CD4-positive, alpha-beta T cell treated with Interleukin-21 for 1 hour (primary cell): ENCODE measurements around the gene GDI2.
"Not testable (repeated sequence)": the region's sequence is repeated elsewhere in the genome, so short reads cannot be mapped to it uniquely, and the experiment has no call there.

Source experiments
- DNase-seq: peaks from one replicate; pipeline ENCODE4 v3.0.0-alpha.2; 2020

The GDI2 gene

DNA sequence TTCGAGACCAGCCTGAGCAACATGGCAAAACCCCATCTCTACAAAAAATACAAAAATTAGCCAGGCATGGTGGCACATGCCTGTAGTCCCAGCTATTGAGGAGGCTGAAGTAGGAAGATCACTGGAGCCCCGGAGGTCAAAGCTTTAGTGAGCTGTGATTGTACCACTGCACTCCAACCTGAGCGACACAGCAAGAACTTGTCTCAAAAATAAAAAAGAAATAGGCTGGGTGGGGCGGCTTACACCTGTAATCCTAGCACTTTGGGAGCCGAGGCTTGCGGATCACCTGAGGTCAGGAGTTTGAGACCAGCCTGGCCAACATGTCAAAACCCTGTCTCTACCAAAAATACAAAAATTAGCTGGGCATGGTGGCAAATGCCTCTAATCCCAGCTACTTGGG, 13.3 kb upstream of the GDI2 start:
- DNase-seq = not testable (repeated sequence)

DNA sequence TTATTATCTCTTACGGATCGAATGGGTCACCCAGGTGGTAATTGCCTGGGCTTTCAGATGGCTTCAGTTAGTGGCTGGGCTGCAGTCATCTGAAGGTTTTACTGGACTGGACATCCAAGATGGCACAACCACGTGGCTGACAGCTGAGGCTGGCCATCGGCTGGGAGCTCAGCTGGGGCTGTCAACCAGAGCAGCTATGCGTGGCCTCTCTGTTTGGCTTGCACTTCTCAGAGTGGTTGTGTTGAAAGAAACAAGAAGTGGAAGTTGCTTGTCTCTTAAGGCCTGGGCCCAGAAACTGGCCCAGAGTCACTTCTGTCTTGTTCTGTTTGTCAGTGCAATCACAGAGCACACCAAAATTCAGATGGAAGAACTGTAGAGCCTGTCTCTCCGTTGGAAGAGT, 5.7 kb upstream of the GDI2 start:
- DNase-seq = no peak

- DNase-seq = no peak
Observed at GRCh38 chr10:5818048-5818331, 4.8 kb upstream of the GDI2 start.

DNA sequence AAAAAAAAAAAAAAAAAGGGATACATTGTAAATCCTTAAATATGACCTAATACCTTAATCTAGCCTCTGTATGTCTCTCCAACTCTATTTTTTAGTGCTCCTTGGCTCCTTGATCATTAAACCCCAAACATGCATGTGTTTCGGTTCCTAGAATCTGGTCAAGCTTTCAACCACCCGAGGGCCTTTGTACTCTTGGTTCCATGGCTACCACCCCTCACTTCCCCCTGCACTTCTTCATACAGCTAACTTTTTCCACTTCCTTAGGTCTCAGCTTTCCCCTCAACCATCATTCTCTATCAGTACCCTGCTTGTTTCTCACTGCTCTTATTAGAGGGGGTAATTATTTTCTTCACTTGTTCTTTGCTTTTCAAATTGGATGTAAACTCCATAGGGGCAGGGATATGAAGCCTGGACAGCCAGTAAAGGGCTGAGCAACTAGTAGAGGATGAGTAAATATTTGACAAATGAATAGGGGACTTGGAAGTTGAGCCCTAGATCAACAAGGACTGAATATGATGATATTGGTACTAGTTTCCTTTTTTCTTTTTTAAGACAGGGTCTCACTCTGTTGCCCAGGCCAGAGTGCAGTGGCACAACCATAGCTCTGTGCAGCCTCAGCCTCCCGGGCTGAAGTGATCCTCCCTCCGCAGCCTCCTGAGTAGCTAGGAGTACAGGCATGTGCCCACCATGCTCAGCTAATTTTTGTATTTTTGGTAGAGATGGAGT, 4.3 kb upstream of the GDI2 start:
- peak; percentile 14 for DNase-seq

DNA sequence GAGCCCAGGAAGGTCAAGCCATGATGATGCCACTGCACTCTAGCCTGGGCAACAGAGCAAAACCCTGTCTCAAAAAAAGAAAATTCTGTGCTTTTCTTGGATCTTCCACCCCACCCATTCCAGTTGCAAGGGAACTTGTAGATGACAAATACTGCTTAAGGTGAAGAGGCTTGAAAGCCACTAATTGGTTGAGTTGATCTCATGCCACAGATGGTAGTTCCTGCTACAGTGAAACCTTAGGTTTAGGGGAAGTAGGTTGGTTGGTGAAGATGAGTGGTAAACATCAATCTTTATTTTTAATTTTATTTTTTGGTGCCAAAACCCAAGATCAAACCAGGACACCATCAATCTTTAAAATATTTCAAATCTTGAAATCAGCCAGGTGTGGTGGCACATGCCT, 2.9 kb upstream of the GDI2 start:
- no peak for DNase-seq

DNA sequence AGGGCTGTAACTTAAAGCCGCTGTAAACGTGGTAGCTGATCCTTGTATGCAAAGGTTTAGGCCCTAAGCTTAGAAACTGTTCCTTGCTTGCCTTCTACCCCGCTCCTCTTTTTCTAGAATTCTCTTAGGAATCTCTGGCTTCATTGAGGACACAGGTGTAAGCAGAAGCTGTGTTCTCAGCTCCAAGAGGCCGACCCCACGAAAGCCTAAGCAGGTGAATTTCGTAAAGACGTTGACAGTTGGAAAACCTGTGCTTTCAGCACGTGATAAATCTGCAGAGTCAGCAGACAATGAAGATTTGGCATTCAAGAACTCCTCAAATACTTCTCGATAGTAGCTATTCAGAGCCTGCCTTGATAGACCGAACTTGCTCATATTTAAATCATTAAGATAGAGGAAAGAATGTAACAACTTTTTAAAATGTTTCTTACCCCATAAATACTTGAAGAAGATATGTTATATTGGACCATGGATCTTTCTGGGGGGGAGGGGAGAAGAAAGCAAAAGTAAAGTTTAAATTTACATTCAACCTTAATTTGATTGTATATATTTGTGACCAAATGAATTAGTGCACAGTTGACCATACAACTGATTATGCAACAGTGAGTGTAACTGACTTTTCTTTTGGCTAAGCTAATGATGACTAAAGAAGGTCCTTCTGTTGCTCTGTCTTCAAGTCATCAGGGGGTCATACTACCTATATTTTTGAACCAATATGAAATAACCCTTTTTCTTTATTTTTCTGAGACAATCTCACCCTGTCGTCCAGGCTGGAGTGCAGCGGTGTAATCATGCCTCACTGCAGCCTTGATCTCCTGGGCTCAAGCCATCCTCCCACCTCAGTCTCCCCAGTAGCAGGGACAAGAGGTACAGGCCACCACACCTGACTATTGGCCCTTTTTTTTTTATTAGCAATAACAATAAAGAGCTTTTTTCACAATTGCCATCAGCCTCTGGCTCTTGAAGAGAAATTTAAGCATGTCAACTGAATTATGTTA, 1.2 kb upstream of the GDI2 start:
- DNase-seq = no peak

GRCh38 chr10:5813091-5813340, 218 bp downstream of the GDI2 start:
- DNase-seq = no peak

DNA sequence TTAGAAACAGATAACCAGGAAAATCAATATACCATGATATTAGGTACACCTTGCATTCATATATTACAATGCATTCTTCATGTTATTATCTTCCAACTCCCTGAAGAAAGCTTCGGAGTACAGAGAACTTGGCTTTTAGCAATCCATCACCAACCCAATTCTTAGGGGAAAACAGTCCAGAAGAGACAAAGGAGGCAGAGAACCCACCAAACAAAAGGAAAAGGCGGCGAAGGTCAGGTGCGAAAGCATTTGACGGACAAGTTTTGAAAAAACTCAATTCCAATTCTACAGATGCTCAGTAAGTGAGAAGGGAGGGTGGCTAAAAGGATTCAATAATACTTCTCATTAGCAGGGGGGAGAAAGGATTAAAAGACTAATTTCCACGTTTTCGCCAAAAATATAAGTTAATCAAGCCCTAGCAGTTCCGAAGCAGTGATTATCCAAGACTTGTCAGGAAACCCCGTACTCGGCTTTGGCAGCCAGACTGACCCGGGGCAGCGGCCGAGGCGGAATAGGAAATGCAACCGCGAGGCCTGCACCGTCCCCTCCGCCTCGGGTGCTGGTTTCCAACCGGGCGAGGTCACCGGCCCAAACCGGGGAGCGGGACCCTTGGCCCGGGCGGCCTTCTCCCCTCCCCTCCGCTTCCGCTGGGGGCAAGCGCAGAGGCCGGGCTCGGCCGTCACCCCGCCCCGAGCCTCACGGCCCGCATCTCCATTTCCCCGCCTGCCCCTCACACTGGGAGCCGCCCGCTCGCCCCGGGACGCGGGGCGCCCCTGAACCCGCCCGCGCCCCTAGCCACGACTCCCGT, 747 bp downstream of the GDI2 start:
- peak; percentile 49 for DNase-seq

GRCh38 chr10:5811387-5811821, 1.8 kb downstream of the GDI2 start:
- DNase-seq = no peak

DNA sequence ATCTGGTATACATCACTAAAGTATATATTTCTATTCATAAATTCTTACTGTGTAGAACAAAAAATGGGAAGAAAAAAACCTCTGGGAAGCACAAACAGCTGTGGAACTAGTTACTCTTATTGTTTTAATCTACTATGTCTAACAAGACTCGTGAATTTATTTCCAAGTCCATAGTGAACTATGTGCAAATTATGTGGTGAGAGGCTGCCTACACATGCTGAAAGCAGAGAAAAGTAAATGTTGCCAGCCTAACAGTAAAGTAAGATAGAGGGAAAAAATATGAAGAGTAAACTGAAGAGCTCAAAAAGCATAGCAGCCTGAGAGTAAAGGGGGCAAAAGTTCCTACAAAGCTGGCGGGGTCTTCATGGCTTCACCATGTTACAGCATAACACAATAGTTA, 3.0 kb downstream of the GDI2 start:
- no peak for DNase-seq

DNA sequence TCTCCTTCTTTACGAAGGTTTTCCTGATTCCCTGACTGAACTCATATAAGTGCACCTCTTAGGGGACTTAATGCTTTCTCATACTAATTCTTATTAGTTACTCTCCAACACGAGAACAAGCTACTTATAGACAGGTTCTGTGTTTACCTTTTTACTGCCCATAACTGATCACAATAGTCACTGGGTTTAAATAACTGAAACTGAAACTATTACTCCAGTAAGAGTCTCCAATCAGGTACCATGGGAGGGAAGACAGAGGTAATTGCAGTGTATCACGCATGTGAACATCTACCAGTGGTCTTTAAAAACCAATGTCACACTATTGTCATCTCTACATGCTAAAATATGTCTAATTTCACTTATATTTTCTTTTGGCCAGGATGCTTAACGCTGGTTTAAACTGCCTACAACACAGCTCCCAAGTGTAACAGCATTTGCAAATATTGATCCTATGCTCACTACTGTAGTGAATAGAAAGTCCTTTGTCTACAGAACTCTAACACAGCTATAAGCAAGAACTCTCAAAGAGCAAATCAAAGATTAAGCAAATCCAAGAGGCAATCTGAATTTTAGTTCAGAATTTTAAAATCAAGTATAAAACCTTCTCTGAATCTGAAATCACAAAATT, 3.6 kb downstream of the GDI2 start:
- DNase-seq = peak; percentile 41

- DNase-seq = not testable (repeated sequence)
Observed at GRCh38 chr10:5808783-5809392, 4.3 kb downstream of the GDI2 start.

- DNase-seq = no peak
Observed at GRCh38 chr10:5806745-5807144, 6.5 kb downstream of the GDI2 start.

DNA sequence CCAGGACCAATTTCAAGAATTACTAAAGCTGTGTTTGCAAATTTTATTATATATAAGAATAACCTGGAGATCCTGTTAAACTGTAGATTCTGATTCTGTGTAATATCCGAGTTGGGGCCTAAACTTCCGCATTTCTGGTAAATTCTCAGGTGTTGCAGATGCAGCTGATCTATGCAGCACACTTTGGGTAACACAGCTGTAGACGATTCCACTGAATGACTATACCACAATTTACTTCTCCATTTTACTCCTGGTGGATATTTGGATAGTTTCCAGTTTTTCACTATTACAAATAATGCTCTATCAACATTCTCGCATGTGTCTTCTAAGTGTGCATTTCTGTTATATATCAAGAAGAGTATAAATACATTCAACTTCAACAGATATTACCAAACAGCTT, 7.5 kb downstream of the GDI2 start:
- DNase-seq = no peak

GRCh38 chr10:5805260-5805659, 8.0 kb downstream of the GDI2 start:
- no peak for DNase-seq

DNA sequence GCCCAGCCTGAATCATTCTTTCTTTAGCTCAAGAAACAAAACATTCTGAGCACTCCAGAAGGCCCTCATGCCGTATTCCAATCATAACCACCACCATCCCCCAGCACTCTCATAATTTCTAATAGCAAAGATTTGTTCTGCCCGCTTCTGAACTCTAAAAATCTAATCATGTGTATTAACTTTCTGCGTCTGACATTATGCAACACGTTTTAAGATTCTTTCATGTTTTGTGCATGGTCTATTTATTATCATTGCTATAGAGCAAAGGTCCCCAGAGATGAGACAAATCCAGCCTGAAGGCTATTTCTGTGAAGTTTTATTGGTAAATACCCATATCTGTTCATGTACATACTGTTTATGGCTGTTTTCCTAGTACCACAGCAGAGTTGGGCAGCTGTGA, 8.8 kb downstream of the GDI2 start:
- DNase-seq = no peak

DNA sequence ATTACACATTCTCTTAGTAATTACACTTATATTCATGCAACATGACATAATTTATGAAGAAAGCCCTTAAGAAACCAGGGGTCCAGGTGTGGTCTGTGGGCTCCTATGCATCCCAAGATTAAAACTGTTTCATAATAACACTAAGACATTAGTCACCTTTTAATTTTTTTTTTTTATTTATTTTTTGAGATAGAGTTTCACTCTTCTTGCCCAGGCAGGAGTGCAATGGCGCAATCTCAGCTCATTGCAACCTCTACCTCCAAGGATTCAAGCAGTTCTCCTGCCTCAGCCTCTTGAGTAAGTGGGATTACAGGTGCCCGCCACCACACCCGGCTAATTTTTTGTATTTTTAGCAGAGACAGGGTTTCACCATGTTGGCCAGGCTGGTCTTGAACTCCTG, 12.5 kb downstream of the GDI2 start:
- DNase-seq = no peak

DNA sequence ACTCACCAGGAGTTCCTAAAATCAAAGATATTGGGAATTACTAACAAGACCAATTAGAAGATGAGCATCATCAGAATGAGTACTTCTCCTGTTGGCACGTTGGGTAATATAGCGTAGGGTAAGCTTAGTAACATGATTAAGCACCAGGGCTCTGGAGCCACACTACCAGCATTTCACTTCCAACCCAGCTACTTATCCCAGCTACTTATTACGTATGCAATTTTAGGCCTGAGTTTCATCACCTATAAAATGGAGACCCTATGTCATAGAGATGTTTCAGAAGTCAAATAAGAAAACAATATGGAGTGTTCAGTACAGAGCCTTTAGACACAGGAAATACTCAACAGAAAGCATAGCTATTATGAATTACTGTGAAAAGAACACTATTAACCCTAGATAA, 19.0 kb downstream of the GDI2 start:
- no peak for DNase-seq

DNA sequence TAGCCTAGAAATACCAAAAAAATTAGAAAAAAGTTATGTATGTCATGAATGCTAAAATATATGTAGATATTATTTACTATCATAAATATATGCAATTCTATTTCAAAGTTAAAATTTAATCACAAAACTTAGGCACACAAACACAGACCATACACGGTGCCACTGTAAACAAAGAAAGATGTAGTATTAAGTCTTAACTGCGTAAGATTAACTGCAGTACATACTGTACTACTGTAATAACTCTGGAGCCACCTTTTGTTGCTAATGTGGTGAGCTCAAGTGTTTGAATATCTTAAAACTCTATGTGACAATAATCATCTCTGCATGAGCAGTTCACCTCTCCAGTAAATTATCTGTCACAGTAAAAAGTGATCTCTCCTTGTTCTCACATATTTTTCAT, 23.6 kb downstream of the GDI2 start:
- DNase-seq = no peak

GRCh38 chr10:5788969-5789368, 24.3 kb downstream of the GDI2 start:
- no peak for DNase-seq

GRCh38 chr10:5783300-5783699, 29.9 kb downstream of the GDI2 start:
- no peak for DNase-seq

DNA sequence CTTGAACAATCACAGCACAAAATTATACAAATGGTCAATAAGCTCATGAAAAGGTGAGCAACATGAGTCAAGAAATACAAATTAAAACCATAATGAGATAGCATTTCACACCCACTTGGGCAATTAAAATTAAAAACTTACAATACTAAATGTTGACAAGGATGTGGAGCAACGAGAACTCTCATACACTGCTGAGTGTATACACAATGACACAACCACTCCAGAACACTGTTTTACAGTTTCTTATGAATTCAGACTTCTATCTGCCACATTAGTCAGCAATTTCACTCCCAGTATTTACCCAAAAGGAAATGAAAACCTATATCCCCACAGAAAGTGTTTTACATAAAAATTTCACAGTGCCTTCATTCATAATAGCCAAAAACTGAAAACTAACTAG, 31.1 kb downstream of the GDI2 start:
- DNase-seq = no peak

DNA sequence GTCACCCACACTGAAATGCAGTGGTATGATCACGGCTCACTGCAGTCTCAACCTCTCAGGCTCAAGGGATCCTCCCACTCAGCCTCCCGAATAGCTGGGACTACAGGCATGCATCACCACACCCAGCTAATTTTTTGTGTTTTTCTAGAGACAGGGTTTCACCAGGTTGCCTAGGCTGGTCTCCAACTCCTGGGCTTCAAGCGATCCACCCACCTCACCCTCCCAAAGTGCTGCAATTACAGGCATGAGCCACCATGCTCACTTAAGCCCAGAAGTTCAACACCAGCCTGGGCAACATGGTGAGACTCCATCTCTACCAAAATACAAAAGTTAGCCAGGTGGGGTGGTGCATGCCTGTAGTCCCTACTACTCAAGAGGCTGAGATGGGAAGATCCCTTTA, 33.5 kb downstream of the GDI2 start:
- no peak for DNase-seq
